ENCODE measurements around the gene RPL29. TPM values are rescaled to one million over a fixed set of nuclear protein-coding genes. Genes with fewer than 3 reads are reported as not detected.

The RPL29 gene
- total RNA-seq, 1 donor from 2014 or later = 1,224 TPM

GRCh38 chr3:51977446-51978142, 18.1 kb downstream of the RPL29 start:
- H3K4me1 ChIP-seq = peaks cover 12 to 24% of the 10 kb centered on the region in 2 donors
- no peaks in the 10 kb centered on the region for H3K36me3 ChIP-seq
- no peak for DNase-seq (ENCODE audit: low spot score in 2 of 2)
- no peak overlapping the region for H3K4me3 ChIP-seq
- intact Hi-C loops (cut with DNase I) = loop anchor here (10.0 kb wide), 1 partner anchor 307 kb away; the partner anchor contains the start of gene GLYCTK
- TF ChIP-seq CTCF (IDR thresholded peaks at IDR 0.05) = no peak
- H3K27ac ChIP-seq = no peak overlapping the region
- no peaks in the 10 kb centered on the region for H3K27me3 ChIP-seq
- no peaks in the 10 kb centered on the region for H3K9me3 ChIP-seq

- TF ChIP-seq CTCF (IDR thresholded peaks at IDR 0.05) = no peak
- H3K27ac ChIP-seq = peak overlapping the region; percentile 71 to 96
- no peaks in the 10 kb centered on the region for H3K36me3 ChIP-seq
- no peaks in the 10 kb centered on the region for H3K27me3 ChIP-seq
- peaks cover 6 to 17% of the 10 kb centered on the region in 2 donors for H3K4me1 ChIP-seq
- peak overlapping the region; percentile 74 to 86 for H3K4me3 ChIP-seq
- peak in 1 of 2 donors; percentile 94 for DNase-seq (ENCODE audit: low spot score in 2 of 2)
- intact Hi-C loops (cut with DNase I) = loop anchor here (10.0 kb wide), 1 partner anchor 309 kb away; the partner anchor contains the start of gene GLYCTK
- no peaks in the 10 kb centered on the region for H3K9me3 ChIP-seq
These were observed 19.7 kb downstream of the RPL29 start for GRCh38 chr3:51975852-51976549.

GRCh38 chr3:51974963-51975851, 20.5 kb downstream of the RPL29 start, which contains the start of gene ABHD14A:
ABHD14A (plus strand) TSS chr3:51975064; CDS start chr3:51975136, 72 bp downstream.
- Histone ChIP-seq H3K27ac (peak within 1 kb of the TSS; percentile 96), H3K4me1 (peaks cover 6 to 17% of the 10 kb centered on the region in 2 donors), H3K9me3 (no peaks in the 10 kb centered on the region), H3K36me3 (no peaks in the 10 kb centered on the region), H3K27me3 (no peaks in the 10 kb centered on the region), H3K4me3 (peak within 1 kb of the TSS; percentile 74 to 86)
- DNase-seq (ENCODE audit: low spot score in 2 of 2) = peak in 1 of 2 donors; percentile 84
- intact Hi-C loops (cut with DNase I) = loop anchor here (1.0 to 10.0 kb wide), 2 partner anchors 33 to 310 kb away; partner anchors contain the start of genes GLYCTK and PARP3
- no peak for TF ChIP-seq CTCF (IDR thresholded peaks at IDR 0.05)

- Histone ChIP-seq H3K27ac (peak overlapping the region; percentile 96), H3K4me3 (peak overlapping the region; percentile 74 to 86), H3K4me1 (peaks cover 6 to 17% of the 10 kb centered on the region in 2 donors), H3K36me3 (no peaks in the 10 kb centered on the region), H3K9me3 (no peaks in the 10 kb centered on the region), H3K27me3 (no peaks in the 10 kb centered on the region)
- peak in 1 of 2 donors; percentile 74 for DNase-seq (ENCODE audit: low spot score in 2 of 2)
- intact Hi-C loops (cut with DNase I) = loop anchor here (1.0 to 10.0 kb wide), 2 partner anchors 32 to 310 kb away; partner anchors contain the start of genes GLYCTK and PARP3
- no peak for TF ChIP-seq CTCF (IDR thresholded peaks at IDR 0.05)
These were observed 21.3 kb downstream of the RPL29 start for GRCh38 chr3:51974277-51974962.
